HG02840 (cell line): Measurements from ENCODE around the gene HHLA2.

Experiments used
- ATAC-seq: cut with Tn5 transposase; IDR thresholded peaks from one replicate; pipeline ENCODE4 v1.9.1; 2021; ENCODE audit warnings: mild to moderate bottlenecking, moderate library complexity, moderate number of reproducible peaks; ENCODE audit not compliant: unreplicated experiment, low FRiP score

The HHLA2 gene

GRCh38 chr3:108388136-108389132, 92.1 kb downstream of the HHLA2 start:
- ATAC-seq, result peak; percentile 44

GRCh38 chr3:108389372-108389771, 93.0 kb downstream of the HHLA2 start:
- no peak for ATAC-seq

- ATAC-seq, result no peak
Observed at GRCh38 chr3:108391917-108392593, 95.7 kb downstream of the HHLA2 start.

- ATAC-seq, result no peak
Observed at GRCh38 chr3:108393128-108393900, 97.0 kb downstream of the HHLA2 start.

GRCh38 chr3:108394016-108394415, 97.7 kb downstream of the HHLA2 start:
- no peak for ATAC-seq

GRCh38 chr3:108394563-108394962, 98.2 kb downstream of the HHLA2 start:
- ATAC-seq, result no peak

- no peak for ATAC-seq
Observed at GRCh38 chr3:108396336-108396735, 100.0 kb downstream of the HHLA2 start.

GRCh38 chr3:108398510-108398909, 102.2 kb downstream of the HHLA2 start:
- ATAC-seq, result no peak

- ATAC-seq, result no peak
Observed at GRCh38 chr3:108401836-108402235, 105.5 kb downstream of the HHLA2 start.

- ATAC-seq, result no peak
Observed at GRCh38 chr3:108403198-108403597, 106.8 kb downstream of the HHLA2 start.

GRCh38 chr3:108403686-108404345, 107.5 kb downstream of the HHLA2 start:
- ATAC-seq, result no peak

- no peak for ATAC-seq
Observed at GRCh38 chr3:108404368-108404767, 108.0 kb downstream of the HHLA2 start.

- ATAC-seq, result no peak
Observed at GRCh38 chr3:108406063-108406660, 109.8 kb downstream of the HHLA2 start.

- peak; percentile 89 for ATAC-seq
Observed at GRCh38 chr3:108406661-108407206, 110.4 kb downstream of the HHLA2 start.

GRCh38 chr3:108407886-108408285, 111.5 kb downstream of the HHLA2 start:
- no peak for ATAC-seq

GRCh38 chr3:108408883-108409799, 112.8 kb downstream of the HHLA2 start:
- ATAC-seq, result no peak

GRCh38 chr3:108409800-108410178, 113.4 kb downstream of the HHLA2 start:
- ATAC-seq, result no peak

GRCh38 chr3:108410531-108410984, 114.2 kb downstream of the HHLA2 start:
- no peak for ATAC-seq
